Muscle of leg (tissue), 11 donors: Measurements from ENCODE around the gene AVPI1. TPM values are rescaled to one million over a fixed set of nuclear protein-coding genes. Genes with fewer than 3 reads are reported as not detected.

ENCODE experiments used
- DNase-seq: peaks from one replicate; pipeline ENCODE4 v3.0.0; 2013
- H3K27ac ChIP-seq: one replicate; pipeline ENCODE4 v1.5.1; 2013; ENCODE audit warnings: mild to moderate bottlenecking, low read length, control low read depth
- H3K27me3 ChIP-seq: one replicate; pipeline ENCODE4 v1.6.1; 2013; ENCODE audit warnings: low read length; ENCODE audit not compliant: control insufficient read depth, insufficient read depth
- H3K36me3 ChIP-seq: one replicate; pipeline ENCODE4 v1.6.1; 2013; ENCODE audit warnings: low read length; ENCODE audit not compliant: control insufficient read depth, insufficient read depth
- H3K4me1 ChIP-seq: one replicate; pipeline ENCODE4 v1.6.1; 2013; ENCODE audit warnings: low read length; ENCODE audit not compliant: control insufficient read depth, insufficient read depth
- H3K4me3 ChIP-seq: one replicate; pipeline ENCODE4 v1.5.1; 2013; ENCODE audit warnings: low read length, control low read depth
- H3K9me3 ChIP-seq: replicated peaks from 2 replicates; pipeline ENCODE4 v1.6.1; 2013; ENCODE audit warnings: low read depth, low read length; ENCODE audit not compliant: control insufficient read depth
- WGBS: methylation state at CpG from one replicate; pipeline ENCODE4 v1.1.5; 2013; ENCODE audit warnings: missing lambda C conversion rate; ENCODE audit not compliant: insufficient coverage; 5-methylcytosine and 5-hydroxymethylcytosine counted together
- polyA plus RNA-seq, 8 donors: library from polyadenylated mRNA; unstranded; fragments of 120-200 nt; gene quantifications; one replicate each; pipeline versions ENCODE4 v1.2.1 to v1.2.3, GENCODE V29; 2013; ENCODE audit warnings: inconsistent platforms in 1 of 8, low replicate concordance in 1 of 8; ENCODE audit not compliant: insufficient read length in 8 of 8, insufficient read depth in 1 of 8
- total RNA-seq: library from RNA; stranded (reverse); fragments of 120-200 nt; gene quantifications from one replicate; pipeline ENCODE4 v1.2.4, GENCODE V29; 2013

AVPI1 gene
- total and polyA plus RNA-seq, 9 donors, result 3.2 to 10.2 (median 6.0) TPM

DNA sequence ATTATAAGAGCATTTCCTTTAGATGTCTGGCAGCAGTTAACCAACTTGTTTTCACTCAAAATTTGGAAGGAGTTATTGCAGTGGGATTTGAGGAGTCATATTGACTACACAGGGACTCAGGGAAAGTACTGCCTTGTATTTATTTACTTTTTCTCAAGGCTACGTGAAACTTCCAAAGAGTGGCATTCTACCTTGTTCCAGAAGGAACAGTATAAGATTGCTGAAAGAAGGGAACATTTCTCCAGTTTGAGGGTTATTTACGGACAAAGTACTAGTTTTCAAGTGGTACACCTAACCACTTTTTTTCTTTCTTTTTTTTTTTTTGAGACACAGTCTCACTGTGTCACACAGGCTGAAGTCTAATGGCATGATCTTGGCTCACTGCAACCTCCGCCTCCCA is 58.8 kb downstream of the AVPI1 start:
- H3K27ac ChIP-seq, result no peak overlapping the region
- H3K4me3 ChIP-seq, result no peak overlapping the region
- DNase-seq, result no peak
- no peaks in the 10 kb centered on the region for H3K36me3 ChIP-seq
- H3K4me1 ChIP-seq, result peaks cover 7% of the 10 kb centered on the region
- H3K9me3 ChIP-seq, result no peaks in the 10 kb centered on the region
- no peaks in the 10 kb centered on the region for H3K27me3 ChIP-seq
- 83% methylated on average over 1 of the region's 3 CpGs for WGBS

DNA sequence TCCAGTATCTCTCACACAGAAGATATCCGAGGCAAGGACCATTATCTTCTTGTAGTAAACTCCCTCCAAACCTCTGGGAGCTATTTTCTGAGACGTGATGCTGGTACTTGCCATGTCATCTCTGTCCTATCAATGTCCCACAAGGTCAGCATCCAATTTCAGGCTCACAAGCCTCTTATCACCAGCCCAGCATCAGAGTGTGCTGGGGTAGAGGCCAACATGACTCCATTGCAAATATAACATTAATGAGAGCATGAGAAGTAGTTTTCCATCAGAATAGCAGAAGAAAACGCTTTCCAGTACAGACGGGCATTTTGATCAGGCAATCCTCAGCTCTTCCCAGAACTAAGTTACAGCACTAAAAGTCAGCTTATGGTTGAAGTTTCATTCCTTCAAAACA is 59.3 kb downstream of the AVPI1 start:
- H3K27me3 ChIP-seq, result no peaks in the 10 kb centered on the region
- 100% methylated on average over 1 of the region's 4 CpGs for WGBS
- H3K9me3 ChIP-seq, result no peaks in the 10 kb centered on the region
- H3K4me3 ChIP-seq, result no peak overlapping the region
- no peaks in the 10 kb centered on the region for H3K36me3 ChIP-seq
- no peak overlapping the region for H3K27ac ChIP-seq
- no peak for DNase-seq
- H3K4me1 ChIP-seq, result peaks cover 4% of the 10 kb centered on the region

Other genes starting within 250 kb of the AVPI1 start
- gene EXOSC1, start 241.2 kb downstream of the AVPI1 start, total RNA-seq, result 30.2 TPM
- gene EXOSC1, start 241.2 kb downstream of the AVPI1 start, polyA plus RNA-seq, result 10 to 100 TPM; 24.1 to 32.2 (median 29.8) TPM
- gene ZDHHC16, start 241.1 kb downstream of the AVPI1 start, total RNA-seq, result 27.8 TPM
- 10 to 100 TPM; 26.8 to 34.6 (median 31.5) TPM for gene ZDHHC16, start 241.1 kb downstream of the AVPI1 start, polyA plus RNA-seq
- gene MMS19, start 188.8 kb downstream of the AVPI1 start, total RNA-seq, result 51.9 TPM
- 10 to 100 TPM; 57.6 to 70.8 (median 65.1) TPM for gene MMS19, start 188.8 kb downstream of the AVPI1 start, polyA plus RNA-seq
- gene UBTD1, start 188.3 kb downstream of the AVPI1 start, total RNA-seq, result 10.6 TPM
- 10 to 100 TPM; 13.0 to 18.9 (median 14.8) TPM for gene UBTD1, start 188.3 kb downstream of the AVPI1 start, polyA plus RNA-seq
- 27.6 TPM for gene ANKRD2, start 114.5 kb downstream of the AVPI1 start, total RNA-seq
- 10 to 100 TPM in 6 of 8 donors, 1 to 10 TPM in 2; 6.4 to 34.6 (median 16.1) TPM for gene ANKRD2, start 114.5 kb downstream of the AVPI1 start, polyA plus RNA-seq
- gene HOGA1, start 102.9 kb downstream of the AVPI1 start, total RNA-seq, result 0.89 TPM
- 1 to 10 TPM in 1 of 8 donors, under 1 TPM in 7; 0.41 to 1.0 (median 0.73) TPM for gene HOGA1, start 102.9 kb downstream of the AVPI1 start, polyA plus RNA-seq
- not detected for gene C10orf62, start 97.5 kb downstream of the AVPI1 start, total RNA-seq
- under 1 TPM in 1 of 8 donors, not detected in 7; 0.14 TPM for gene C10orf62, start 97.5 kb downstream of the AVPI1 start, polyA plus RNA-seq
- 3.8 TPM for gene MORN4, start 53.7 kb downstream of the AVPI1 start, total RNA-seq
- gene MORN4, start 53.7 kb downstream of the AVPI1 start, polyA plus RNA-seq, result 1 to 10 TPM; 4.4 to 7.6 (median 5.5) TPM
- gene PI4K2A, start 46.6 kb downstream of the AVPI1 start, total RNA-seq, result 6.7 TPM
- 10 to 100 TPM in 3 of 8 donors, 1 to 10 TPM in 5; 7.7 to 12.0 (median 9.9) TPM for gene PI4K2A, start 46.6 kb downstream of the AVPI1 start, polyA plus RNA-seq
- gene MARVELD1, start 26.5 kb upstream of the AVPI1 start, total RNA-seq, result 27.6 TPM
- 10 to 100 TPM; 39.0 to 86.3 (median 54.1) TPM for gene MARVELD1, start 26.5 kb upstream of the AVPI1 start, polyA plus RNA-seq
- gene ZFYVE27, start 49.9 kb upstream of the AVPI1 start, total RNA-seq, result 10.7 TPM
- 10 to 100 TPM in 6 of 8 donors, 1 to 10 TPM in 2; 9.3 to 19.8 (median 12.7) TPM for gene ZFYVE27, start 49.9 kb upstream of the AVPI1 start, polyA plus RNA-seq
- gene SFRP5, start 84.8 kb upstream of the AVPI1 start, total RNA-seq, result 0.75 TPM
- 1 to 10 TPM in 6 of 8 donors, under 1 TPM in 2; 0.84 to 2.5 (median 1.6) TPM for gene SFRP5, start 84.8 kb upstream of the AVPI1 start, polyA plus RNA-seq
- gene GOLGA7B, start 162.6 kb upstream of the AVPI1 start, total RNA-seq, result 0.04 TPM
- gene GOLGA7B, start 162.6 kb upstream of the AVPI1 start, polyA plus RNA-seq, result under 1 TPM; 0.03 to 0.12 (median 0.07) TPM